AG10803 (cell line): ENCODE data around the gene ZMYND12.

Source experiments
- DNase-seq: peaks from one replicate; pipeline ENCODE4 v3.0.0; 2010; ENCODE audit warnings: low read depth
- H3K4me3 ChIP-seq: 2 replicates; pipeline ENCODE4 v1.5.1; 2011; ENCODE audit warnings: mild to moderate bottlenecking, low read length, control low read depth
- TF ChIP-seq, protein P1 (sequence below): conservative IDR thresholded peaks from 2 replicates; pipeline ENCODE4 v1.5.1; 2011; ENCODE audit warnings: mild to moderate bottlenecking, low read length, control low read depth, inconsistent platforms

Gene ZMYND12

GRCh38 chr1:42429603-42430002 lies 26.2 kb downstream of the ZMYND12 start:
- H3K4me3 ChIP-seq = no peak overlapping the region
- DNase-seq = peak; percentile 54
- TF ChIP-seq, protein P1, sequence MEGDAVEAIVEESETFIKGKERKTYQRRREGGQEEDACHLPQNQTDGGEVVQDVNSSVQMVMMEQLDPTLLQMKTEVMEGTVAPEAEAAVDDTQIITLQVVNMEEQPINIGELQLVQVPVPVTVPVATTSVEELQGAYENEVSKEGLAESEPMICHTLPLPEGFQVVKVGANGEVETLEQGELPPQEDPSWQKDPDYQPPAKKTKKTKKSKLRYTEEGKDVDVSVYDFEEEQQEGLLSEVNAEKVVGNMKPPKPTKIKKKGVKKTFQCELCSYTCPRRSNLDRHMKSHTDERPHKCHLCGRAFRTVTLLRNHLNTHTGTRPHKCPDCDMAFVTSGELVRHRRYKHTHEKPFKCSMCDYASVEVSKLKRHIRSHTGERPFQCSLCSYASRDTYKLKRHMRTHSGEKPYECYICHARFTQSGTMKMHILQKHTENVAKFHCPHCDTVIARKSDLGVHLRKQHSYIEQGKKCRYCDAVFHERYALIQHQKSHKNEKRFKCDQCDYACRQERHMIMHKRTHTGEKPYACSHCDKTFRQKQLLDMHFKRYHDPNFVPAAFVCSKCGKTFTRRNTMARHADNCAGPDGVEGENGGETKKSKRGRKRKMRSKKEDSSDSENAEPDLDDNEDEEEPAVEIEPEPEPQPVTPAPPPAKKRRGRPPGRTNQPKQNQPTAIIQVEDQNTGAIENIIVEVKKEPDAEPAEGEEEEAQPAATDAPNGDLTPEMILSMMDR = no peak

GRCh38 chr1:42427240-42427639 lies 28.6 kb downstream of the ZMYND12 start:
- TF ChIP-seq, protein P1 = no peak
- no peak for DNase-seq
- no peak overlapping the region for H3K4me3 ChIP-seq

DNA sequence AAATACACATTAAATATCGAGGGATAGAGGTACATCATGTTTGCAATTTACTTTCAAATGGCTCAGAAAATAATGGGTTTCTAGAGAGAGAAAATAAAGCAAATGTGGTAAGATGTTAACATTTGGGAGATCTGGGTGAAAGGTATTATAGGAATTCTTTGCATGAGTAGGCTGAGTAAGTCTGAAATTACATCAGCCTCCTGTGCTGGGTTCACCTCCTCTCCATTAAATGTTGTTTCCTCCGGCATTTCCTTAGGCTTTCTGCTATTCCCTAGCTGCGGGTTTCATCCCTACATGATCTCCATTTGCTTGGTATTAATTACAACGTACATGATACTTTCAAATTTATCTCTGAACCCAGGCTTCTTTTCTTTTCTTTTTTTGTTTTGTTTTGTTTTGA lies 31.6 kb downstream of the ZMYND12 start:
- TF ChIP-seq, protein P1 = no peak
- peak; percentile 51 for DNase-seq

GRCh38 chr1:42423681-42424080 lies 32.1 kb downstream of the ZMYND12 start:
- TF ChIP-seq, protein P1 = no peak
- no peak overlapping the region for H3K4me3 ChIP-seq
- no peak for DNase-seq

More for the DNA sequence above, 31.6 kb downstream of the ZMYND12 start:
- H3K4me3 ChIP-seq = no peak overlapping the region

DNA sequence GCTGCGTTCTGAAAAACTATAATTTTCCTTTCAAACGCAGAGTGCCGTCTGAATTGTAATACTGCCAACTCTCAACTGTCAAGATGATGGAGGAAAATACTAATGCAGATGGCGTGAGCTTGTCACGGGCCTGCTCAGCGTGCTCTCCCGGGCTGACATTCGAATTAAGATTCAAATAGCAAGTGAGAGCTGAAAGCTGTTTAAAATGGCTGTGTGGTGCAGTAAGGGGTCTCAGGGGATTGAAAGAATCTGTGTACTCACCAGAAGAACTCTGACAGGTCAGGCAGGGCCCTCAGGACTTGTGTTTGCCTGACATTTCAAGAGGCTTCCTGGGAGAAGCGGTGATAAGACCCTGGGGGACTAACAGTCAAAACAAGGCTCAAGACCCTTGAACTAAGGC lies 33.1 kb downstream of the ZMYND12 start:
- no peak overlapping the region for H3K4me3 ChIP-seq
- DNase-seq = no peak
- TF ChIP-seq, protein P1 = no peak

GRCh38 chr1:42420911-42421585 lies 34.8 kb downstream of the ZMYND12 start:
- TF ChIP-seq, protein P1 = no peak
- H3K4me3 ChIP-seq = no peak overlapping the region
- peak; percentile 97 for DNase-seq

DNA sequence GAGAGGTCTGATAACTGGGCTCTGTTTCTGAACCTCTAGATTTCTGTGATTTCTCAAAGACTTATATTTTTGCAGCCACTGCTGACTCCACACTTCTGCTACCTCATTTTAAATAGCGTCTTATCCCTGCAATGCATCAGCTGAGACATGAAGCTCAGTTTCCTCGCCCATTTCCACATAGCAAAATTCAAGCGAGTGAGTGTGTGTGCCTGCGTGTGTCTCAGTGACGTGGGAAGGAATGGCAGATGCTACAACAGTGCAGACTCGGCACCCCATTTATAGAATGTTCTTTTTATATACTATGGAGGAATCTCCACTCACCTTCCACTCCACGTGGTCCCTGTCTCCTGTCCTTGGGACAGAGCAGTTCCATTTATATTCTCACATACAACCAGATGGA lies 35.7 kb downstream of the ZMYND12 start:
- TF ChIP-seq, protein P1 = no peak
- DNase-seq = no peak
- no peak overlapping the region for H3K4me3 ChIP-seq
